Measurements from ENCODE around the gene CSRP1. TPM values are rescaled to one million over a fixed set of nuclear protein-coding genes. Genes with fewer than 3 reads are reported as not detected.
"Not testable (repeated sequence)": the region's sequence is repeated elsewhere in the genome, so short reads cannot be mapped to it uniquely, and the experiment has no call there.

CSRP1 gene
- 91.8 TPM for total RNA-seq

DNA sequence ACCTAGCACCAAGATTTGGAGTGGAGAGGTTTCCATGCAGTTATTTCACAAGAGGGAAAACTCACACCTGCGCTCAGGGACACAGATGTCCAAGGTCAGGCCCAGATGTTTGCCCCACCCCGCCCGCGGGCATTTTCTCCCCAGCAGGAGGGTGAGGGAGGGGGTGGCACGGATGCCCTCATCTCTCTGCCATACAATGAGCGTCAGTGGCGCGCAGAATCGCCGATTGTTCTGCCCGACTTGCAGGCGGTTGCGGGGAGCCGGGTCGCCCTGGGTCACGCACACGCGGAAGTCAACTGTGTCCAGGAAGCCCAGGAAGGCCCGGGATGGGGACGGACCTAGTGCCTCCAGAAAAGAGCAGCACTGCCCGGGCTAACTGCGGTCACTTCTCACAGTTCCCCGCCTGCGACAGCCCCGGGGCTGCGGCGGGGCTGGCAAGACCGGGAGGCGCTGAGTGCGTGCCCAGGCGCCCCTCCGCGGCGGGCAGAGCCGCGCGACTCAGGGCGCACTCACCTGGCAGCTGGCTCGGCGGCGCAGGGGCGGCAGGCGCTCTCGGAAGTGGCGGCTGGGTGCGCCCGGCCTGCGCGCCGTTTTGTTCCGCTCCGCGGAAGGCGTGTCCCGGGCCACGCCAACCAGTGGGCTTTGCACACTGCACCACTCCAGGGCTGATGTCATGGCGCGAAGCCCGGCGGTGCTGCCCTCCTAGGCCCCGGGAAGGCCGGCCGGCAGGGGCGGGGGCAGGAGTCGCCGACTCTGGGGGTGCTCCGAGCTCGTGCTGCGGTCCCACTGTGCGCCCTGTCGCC, at the start of gene CSRP1:
TSS of gene CSRP1 (minus strand) at position 567 of the 803 bp plus-strand sequence. CDS start 10,820 bp downstream, outside the sequence.
- peak; percentile 73 for DNase-seq

- no peak for DNase-seq
Measured at GRCh38 chr1:201555593-201555945, 48.6 kb upstream of the CSRP1 start.

- no peak for DNase-seq
Measured at GRCh38 chr1:201554789-201555592, 48.1 kb upstream of the CSRP1 start.

DNA sequence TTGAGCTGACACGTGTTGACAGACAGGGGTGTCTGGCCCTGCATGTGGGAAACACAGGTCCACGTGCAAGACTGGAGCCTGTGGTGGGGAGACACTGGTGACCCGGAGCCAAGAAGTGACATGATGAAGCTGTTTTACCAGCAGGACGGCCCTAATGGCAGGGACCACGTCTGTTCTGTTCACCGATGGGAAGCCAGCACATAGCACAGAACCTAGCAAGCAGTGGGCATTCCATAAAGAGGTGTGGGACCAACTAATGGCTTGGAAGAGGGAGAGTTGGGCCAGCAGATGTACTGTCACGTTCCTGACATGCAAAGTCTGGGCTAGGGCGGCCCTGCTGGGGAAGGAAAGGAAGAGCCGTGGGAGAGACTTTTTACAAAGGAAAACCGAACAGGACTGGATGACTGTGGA, 47.3 kb upstream of the CSRP1 start:
- DNase-seq = no peak

GRCh38 chr1:201553496-201554189, 46.7 kb upstream of the CSRP1 start:
- DNase-seq = peak; percentile 6

DNA sequence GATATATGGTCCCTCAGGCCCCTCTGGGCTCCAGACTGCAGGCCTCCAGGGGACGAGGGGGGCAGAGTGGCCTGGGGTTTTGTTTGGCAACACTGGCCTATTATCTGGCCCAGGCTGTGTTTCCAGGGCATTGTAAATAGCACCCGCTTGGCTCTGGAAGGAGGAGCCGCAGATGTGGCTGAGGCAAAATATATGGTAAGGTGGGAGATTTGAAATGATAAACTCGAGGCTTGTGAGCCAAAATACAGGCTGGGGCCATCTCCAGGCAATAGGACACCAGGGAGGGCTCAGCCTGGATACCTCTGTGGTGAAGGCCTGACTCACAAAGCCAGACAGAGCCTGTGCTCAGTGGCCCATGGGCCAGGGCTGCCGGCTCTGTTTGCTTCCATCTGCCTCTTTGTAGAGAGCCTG, 46.0 kb upstream of the CSRP1 start:
- DNase-seq = no peak

DNA sequence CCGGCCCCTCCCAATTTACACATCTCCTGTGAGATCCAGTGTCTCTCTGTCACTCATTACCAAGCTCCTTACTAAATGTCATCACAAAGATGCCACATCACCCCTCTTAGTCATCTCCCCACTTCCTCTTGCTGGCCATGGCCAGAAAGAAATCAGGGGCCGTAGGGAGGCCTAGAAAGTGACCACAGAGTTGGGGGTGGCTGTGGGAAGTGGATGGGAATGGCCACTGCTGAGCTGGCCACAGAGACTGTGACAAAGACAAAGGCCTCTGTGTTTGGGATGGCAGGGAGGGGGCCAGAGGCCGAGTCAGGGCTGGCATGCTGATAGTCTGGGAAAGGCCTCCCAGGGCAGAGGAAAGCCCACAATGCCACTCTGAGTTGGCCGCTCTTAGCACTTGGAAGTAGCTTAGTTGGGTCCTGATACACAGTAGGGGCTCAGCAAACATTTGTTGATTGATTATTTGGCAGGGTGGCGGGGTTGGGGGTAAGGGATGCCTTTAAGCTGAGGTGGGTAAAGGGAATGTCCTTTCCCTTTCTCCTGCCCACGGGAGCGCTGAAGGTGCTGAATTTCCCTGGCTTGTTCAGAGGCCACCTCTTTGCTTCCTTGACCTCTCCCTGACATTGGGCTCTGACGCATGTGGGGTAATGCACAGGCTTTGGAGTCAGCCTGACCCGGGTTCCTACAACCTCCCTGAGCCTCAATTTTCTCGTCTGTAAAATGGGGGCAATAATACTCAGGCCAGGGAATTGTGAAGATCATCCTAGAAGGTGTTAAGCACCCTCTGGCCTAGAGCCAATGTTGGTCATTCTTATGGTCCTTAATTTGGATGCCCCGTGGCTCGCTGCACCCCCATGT, 45.2 kb upstream of the CSRP1 start:
- no peak for DNase-seq

- no peak for DNase-seq
Measured at GRCh38 chr1:201551096-201551495, 44.2 kb upstream of the CSRP1 start.

DNA sequence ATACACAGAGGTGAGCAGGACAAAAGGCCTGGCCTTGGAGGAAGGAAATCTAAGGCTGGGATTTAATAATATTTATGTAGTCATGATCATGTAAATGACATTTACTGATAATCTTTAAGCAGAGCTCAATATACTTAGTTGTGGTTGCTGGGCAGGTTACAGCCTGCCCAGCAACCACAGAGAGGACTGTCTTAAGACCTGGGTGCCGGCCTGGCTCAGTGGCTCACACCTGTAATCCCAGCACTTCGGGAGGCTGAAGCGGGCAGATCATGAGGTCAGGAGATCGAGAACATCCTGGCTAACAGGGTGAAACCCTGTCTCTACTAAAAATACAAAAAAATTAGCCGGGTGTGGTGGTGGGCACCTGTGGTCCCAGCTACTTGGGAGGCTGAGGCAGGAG, 42.6 kb upstream of the CSRP1 start:
- not testable (repeated sequence) for DNase-seq

DNA sequence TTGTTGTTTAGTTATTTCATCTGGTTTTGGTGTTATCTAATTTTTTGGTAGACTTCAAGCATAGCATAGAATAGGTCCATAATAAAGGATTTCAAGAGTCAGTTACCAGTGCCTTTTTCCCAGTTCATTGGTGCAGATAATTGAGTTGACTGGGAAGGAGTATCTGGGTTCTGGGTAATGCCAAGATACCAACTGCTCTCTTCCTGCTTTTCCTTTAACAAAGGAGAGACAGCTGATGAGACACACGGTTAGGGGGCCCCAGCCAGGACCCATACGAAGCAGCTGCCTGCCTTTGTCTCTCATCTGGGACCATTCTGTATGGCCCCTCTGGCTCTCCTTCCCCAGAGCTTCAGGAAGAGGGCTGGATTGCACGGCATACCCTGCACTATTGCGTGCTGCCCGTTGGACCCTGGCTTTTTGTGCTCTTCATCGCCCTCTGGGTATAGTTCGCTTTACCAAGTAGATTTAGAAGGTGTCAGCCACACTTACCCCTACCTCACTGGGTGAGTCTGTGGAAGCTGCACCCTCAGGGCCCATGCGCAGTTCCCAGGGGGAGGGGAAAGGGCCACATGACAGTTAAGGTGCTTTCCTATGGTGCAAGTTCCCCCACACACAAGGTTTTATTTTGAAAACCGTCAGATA, 39.0 kb upstream of the CSRP1 start:
- no peak for DNase-seq

DNA sequence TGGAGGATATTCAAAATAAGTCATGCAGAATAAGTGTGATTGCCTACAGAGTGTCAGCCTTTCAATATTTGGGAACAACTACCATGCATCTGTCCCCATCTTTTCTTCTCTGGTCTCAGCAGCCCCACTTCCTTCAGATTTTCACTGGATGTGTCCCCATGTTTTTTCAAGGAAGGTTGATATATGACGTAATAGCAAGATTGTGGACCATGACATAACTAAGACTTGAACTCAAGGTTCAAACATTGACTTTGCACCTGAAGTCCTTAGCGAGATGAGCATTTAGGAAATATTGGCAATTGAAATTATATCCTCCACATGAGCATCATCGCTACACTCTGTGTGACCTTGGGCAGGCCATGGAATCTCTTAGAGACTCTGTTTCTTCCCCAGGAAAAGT, 37.8 kb upstream of the CSRP1 start:
- DNase-seq = no peak

DNA sequence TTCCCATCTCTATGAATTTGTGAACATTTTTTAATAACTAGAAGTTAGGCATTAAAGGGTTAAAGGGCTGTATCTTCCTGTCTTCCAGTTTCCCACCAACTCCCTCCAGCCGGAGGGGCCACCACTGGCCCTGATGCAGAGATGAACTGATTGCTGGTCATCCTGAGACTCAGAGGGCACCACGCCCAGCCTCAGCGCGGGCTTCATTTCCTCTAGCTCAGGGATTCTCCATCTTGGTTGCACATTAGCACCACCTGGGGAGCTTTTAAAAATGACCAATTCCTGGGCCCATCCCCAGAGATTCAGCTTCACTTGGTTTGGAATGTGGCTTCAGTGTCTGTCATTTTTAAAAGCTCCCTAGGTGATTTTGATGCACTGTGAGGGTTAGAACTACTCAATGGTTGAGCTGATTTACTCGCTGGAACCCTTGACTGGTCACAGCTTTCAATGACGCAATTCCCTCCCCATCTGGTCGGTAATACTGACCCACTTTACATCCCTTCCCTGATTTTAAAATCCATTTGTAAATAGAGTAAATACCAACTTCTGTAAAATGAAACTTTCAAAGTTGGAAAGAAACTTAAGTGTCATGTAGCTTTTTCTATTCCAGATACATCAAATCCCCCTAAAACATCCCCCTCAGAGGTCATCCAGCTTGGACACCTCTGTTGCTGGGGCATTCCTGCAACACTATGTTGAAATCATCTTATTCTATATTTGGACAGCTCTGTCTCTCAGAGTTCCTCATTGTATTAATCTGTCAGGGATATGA, 37.1 kb upstream of the CSRP1 start:
- no peak for DNase-seq

DNA sequence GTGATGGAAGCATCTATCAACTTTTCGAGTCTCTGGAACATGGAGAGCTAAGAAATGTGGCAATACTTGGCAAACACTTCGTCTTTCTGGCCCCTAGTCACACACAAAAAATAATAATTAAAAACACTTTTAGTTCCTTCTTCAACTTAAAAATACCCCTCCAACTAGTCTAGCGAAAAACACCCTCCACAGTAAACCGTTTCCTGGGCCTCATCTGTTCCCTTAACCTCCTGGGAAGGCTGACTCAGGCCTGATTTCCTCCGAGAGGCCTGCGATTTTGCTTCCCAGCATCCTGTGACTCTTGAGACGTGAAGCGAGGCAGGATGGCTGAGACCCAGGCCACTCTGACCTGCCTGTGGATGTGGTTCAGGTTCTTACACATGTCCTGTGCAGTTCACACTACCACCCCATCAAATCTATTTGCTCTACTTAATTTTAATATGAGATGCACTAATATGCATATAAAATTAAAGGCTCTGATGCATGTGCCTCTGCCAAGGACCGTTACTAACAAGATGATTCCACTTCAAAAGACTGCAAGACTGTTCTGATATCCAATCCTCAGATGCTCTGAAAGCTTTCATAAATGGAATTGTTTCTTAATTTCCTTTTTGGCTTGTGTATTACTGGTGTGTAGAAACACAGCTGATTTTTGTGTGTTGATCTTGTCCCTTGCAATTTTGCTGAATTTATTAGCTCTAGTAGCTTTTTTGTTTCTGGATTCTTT, 35.5 kb upstream of the CSRP1 start:
- peak; percentile 66 for DNase-seq

GRCh38 chr1:201540846-201541735, 34.2 kb upstream of the CSRP1 start:
- no peak for DNase-seq

DNA sequence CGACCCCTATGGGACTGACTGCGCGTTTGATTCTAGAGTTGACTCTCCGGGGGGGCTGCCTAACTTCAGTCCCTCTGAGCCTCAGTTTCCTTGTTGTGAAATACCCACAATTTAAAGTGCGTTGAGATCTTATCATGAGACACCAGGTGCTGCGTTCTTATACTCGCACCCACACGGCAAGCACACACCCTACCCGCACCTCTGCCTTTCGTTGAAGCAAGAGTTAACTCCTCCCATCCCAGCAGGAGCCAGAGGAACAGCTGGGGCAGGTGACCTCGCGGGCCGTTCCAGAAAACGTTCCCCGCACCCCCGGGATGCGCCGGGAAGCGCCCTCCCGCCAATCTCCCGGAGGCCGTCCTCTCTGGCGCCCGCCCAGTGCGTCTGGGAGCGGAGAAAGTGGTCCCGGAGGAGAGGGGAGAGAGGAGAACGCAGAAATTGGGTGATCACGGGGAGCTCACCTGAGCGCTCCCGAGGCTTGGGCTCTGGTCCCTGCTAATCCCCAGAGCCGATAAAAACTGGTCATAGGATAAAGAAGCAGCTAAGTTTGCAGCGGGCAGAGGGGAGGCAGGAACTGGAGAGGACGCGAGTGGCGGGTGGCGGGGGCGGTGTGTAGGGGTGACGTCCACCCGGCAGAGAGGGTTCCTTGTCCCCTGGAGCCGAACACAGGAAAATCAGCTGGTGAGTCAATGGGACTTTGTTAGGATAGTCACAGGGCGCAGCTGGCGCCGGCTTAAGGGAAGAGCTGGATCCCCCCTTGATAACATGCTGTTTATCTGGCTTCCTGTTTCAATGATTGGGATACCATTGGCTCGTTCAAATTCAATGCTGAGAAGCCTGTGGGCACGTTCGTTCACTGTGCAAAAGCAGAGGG, 32.9 kb upstream of the CSRP1 start:
- no peak for DNase-seq

GRCh38 chr1:201538612-201539551, 32.0 kb upstream of the CSRP1 start, which contains the start of gene NAV1:
Gene NAV1, plus strand, starts transcription at chr1:201539127. Its CDS starts 83,758 bp downstream, at chr1:201622885.
- DNase-seq = peak; percentile 74

Measured in skin of body (tissue), 2 donors.